Small intestine (tissue), 16 donors: ENCODE results near the gene TLK2. TPM values are rescaled to one million over a fixed set of nuclear protein-coding genes. Genes with fewer than 3 reads are reported as not detected.
A peak's percentile ranks its signal among the peaks of the same experiment; 100 is the strongest.
"Not testable (repeated sequence)": the region's sequence is repeated elsewhere in the genome, so short reads cannot be mapped to it uniquely, and the experiment has no call there.

Experiments used
- DNase-seq, 2 donors: peaks; one replicate each; pipeline versions ENCODE4 v3.0.0 to v3.0.0-alpha.2; 2013
- FAIRE-seq: peaks from 2 replicates; lab custom pipeline; 2012; peaks lifted over from hg19 to GRCh38; lab: Jason Lieb, UNC
- H3K27ac ChIP-seq, 3 donors: one replicate each; pipeline ENCODE4 v1.5.1; 2013; ENCODE audit warnings: low read length in 2 of 3, mild to moderate bottlenecking in 2 of 3, control low read depth in 1 of 3, inconsistent platforms in 1 of 3, low read depth in 1 of 3, moderate library complexity in 1 of 3
- H3K27me3 ChIP-seq, 3 donors: one replicate each; pipeline ENCODE4 v1.6.1; 2013; ENCODE audit warnings: low read length in 3 of 3, inconsistent platforms in 1 of 3; ENCODE audit not compliant: control insufficient read depth in 3 of 3, insufficient read depth in 3 of 3
- H3K36me3 ChIP-seq, 3 donors: one replicate each; pipeline ENCODE4 v1.6.1; 2013; ENCODE audit warnings: low read length in 3 of 3, inconsistent platforms in 1 of 3, low read depth in 1 of 3, mild to moderate bottlenecking in 1 of 3, moderate library complexity in 1 of 3; ENCODE audit not compliant: control insufficient read depth in 3 of 3, insufficient read depth in 2 of 3
- H3K4me1 ChIP-seq, 3 donors: one replicate each; pipeline ENCODE4 v1.6.1; 2013; ENCODE audit warnings: low read length in 2 of 3, inconsistent platforms in 1 of 3, low read depth in 1 of 3, mild to moderate bottlenecking in 1 of 3, moderate library complexity in 1 of 3; ENCODE audit not compliant: control insufficient read depth in 3 of 3, insufficient read depth in 2 of 3
- H3K4me3 ChIP-seq, 3 donors: one replicate each; pipeline ENCODE4 v1.5.1; 2013; ENCODE audit warnings: low read length in 3 of 3, control low read depth in 1 of 3, inconsistent platforms in 1 of 3, low read depth in 1 of 3, mild to moderate bottlenecking in 1 of 3, moderate library complexity in 1 of 3
- H3K9me3 ChIP-seq, 2 donors: one replicate each; pipeline ENCODE4 v1.6.1; 2013; ENCODE audit warnings: low read depth in 1 of 2, low read length in 1 of 2; ENCODE audit not compliant: control insufficient read depth in 2 of 2, insufficient read depth in 1 of 2
- WGBS, 3 donors: extraction: QIAGEN DNeasy Blood & Tissue Kit; methylation state at CpG; one replicate each; pipeline ENCODE4 v1.1.7; 2013; 5-methylcytosine and 5-hydroxymethylcytosine counted together
- long read RNA-seq, 10 donors: transcript quantifications; one replicate each; lab custom pipeline, GENCODE V29; 2026
- polyA plus RNA-seq, 4 donors: library from polyadenylated mRNA; stranded (reverse) in 3 of 4; unstranded in 1 of 4; fragments of 200-250 nt in 3 of 4; fragments of 120-200 nt in 1 of 4; gene quantifications; one replicate each; pipeline versions ENCODE4 v1.2.1 to v1.2.3, GENCODE V29; 2013
- donor health status: healthy with polysubstance abuse.
- donor health status: control.
- donor health status: control.
- donor health status: Bipolar disorder and iron deficiency.
- donor health status: healthy.

TLK2 gene
- polyA plus RNA-seq: 10 to 100 TPM; 13.0 to 30.8 (median 16.2) TPM
- long read RNA-seq, donor 1: 0 reads
- long read RNA-seq, donor 2, transcript TLK2-208 (1 exons, 3,536 nt): major isoform, 5 of 6 reads
- long read RNA-seq, donor 2, partial matches to known transcripts: 0 of 6 reads
- long read RNA-seq, donor 2, other reads (novel, unspliced or antisense): 0 of 6 reads
- long read RNA-seq, donor 3, transcript TLK2-208 (1 exons, 3,536 nt): major isoform, 14 of 14 reads
- long read RNA-seq, donor 3, partial matches to known transcripts: 0 of 14 reads
- long read RNA-seq, donor 3, other reads (novel, unspliced or antisense): 0 of 14 reads
- long read RNA-seq, donor 4, partial matches to known transcripts: 0 of 2 reads
- long read RNA-seq, donor 4, other reads (novel, unspliced or antisense): 0 of 2 reads
- long read RNA-seq, donor 5: 0 reads
- long read RNA-seq, donor 6, partial matches to known transcripts: 0 of 2 reads
- long read RNA-seq, donor 6, other reads (novel, unspliced or antisense): 0 of 2 reads
- long read RNA-seq, donor 7, transcript TLK2-208 (1 exons, 3,536 nt): major isoform, 11 of 19 reads
- long read RNA-seq, donor 7, partial matches to known transcripts: 6 of 19 reads
- long read RNA-seq, donor 7, other reads (novel, unspliced or antisense): 0 of 19 reads
- long read RNA-seq, donor 8: 0 reads
- long read RNA-seq, donor 9, transcript TLK2-208 (1 exons, 3,536 nt): major isoform, 5 of 5 reads
- long read RNA-seq, donor 9, partial matches to known transcripts: 0 of 5 reads
- long read RNA-seq, donor 9, other reads (novel, unspliced or antisense): 0 of 5 reads
- long read RNA-seq, donor 10, transcript TLK2-208 (1 exons, 3,536 nt): major isoform, 7 of 8 reads
- long read RNA-seq, donor 10, partial matches to known transcripts: 0 of 8 reads
- long read RNA-seq, donor 10, other reads (novel, unspliced or antisense): 0 of 8 reads

- peaks cover 0 to 6% (median 0%) of the 10 kb centered on the region in 3 donors for H3K36me3 ChIP-seq
- peaks cover 0 to 3% (median 0%) of the 10 kb centered on the region in 3 donors for H3K4me1 ChIP-seq
- peak within 1 kb of the TSS; percentile 70 to 92 (median 92) for H3K4me3 ChIP-seq
- WGBS, 3 donors: 0% methylated on average over 4 to 59 of the region's 59 CpGs
- H3K27ac ChIP-seq: peak within 1 kb of the TSS; percentile 76 to 93 (median 82)
- H3K27me3 ChIP-seq: no peaks in the 10 kb centered on the region
- DNase-seq (peak; percentile 65 to 85), FAIRE-seq (no peak)
- no peaks in the 10 kb centered on the region for H3K9me3 ChIP-seq
Observed at GRCh38 chr17:62478424-62478879, at the start of gene TLK2. Gene TLK2 (plus strand): TSS chr17:62478825. CDS start chr17:62481126, 2,301 bp downstream.

GRCh38 chr17:62435251-62435650 lies 43.4 kb upstream of the TLK2 start:
- H3K9me3 ChIP-seq: not testable (repeated sequence)
- 75 to 83% (median 83%) methylated on average over 4 of the region's 4 CpGs for WGBS, 3 donors

GRCh38 chr17:62441181-62441580 lies 37.4 kb upstream of the TLK2 start:
- H3K4me3 ChIP-seq, DNase-seq, H3K27ac ChIP-seq, H3K4me1 ChIP-seq, H3K27me3 ChIP-seq, FAIRE-seq, H3K9me3 ChIP-seq: not testable (repeated sequence)
- peaks cover 5 to 36% (median 6%) of the 10 kb centered on the region in 3 donors for H3K36me3 ChIP-seq
- 98 to 99% (median 99%) methylated on average over 6 of the region's 6 CpGs for WGBS, 3 donors

More at GRCh38 chr17:62435251-62435650, 43.4 kb upstream of the TLK2 start:
- peaks cover 0 to 15% (median 2%) of the 10 kb centered on the region in 3 donors for H3K36me3 ChIP-seq
- not testable (repeated sequence) for H3K27ac ChIP-seq, H3K4me1 ChIP-seq, H3K27me3 ChIP-seq, DNase-seq, H3K4me3 ChIP-seq, FAIRE-seq

- 88 to 100% (median 94%) methylated on average over 4 of the region's 4 CpGs for WGBS, 3 donors
- no peak for FAIRE-seq
- Histone ChIP-seq H3K4me3 (no peak overlapping the region), H3K27me3 (no peaks in the 10 kb centered on the region), H3K9me3 (no peaks in the 10 kb centered on the region), H3K4me1 (no peaks in the 10 kb centered on the region), H3K27ac (no peak overlapping the region), H3K36me3 (peaks cover 10 to 48% (median 16%) of the 10 kb centered on the region in 3 donors)
- no peak for DNase-seq
Observed at GRCh38 chr17:62444063-62444462, 34.6 kb upstream of the TLK2 start.

- H3K9me3 ChIP-seq, H3K27me3 ChIP-seq, H3K4me3 ChIP-seq, FAIRE-seq, H3K27ac ChIP-seq, H3K4me1 ChIP-seq, DNase-seq: not testable (repeated sequence)
- peaks cover 10 to 44% (median 16%) of the 10 kb centered on the region in 3 donors for H3K36me3 ChIP-seq
- WGBS, 3 donors: 85 to 92% (median 88%) methylated on average over 4 of the region's 4 CpGs
Observed at GRCh38 chr17:62445791-62446190, 32.8 kb upstream of the TLK2 start.

- not testable (repeated sequence) for H3K9me3 ChIP-seq, DNase-seq, H3K27ac ChIP-seq, H3K27me3 ChIP-seq, H3K4me1 ChIP-seq, FAIRE-seq, H3K4me3 ChIP-seq
- 87 to 95% (median 92%) methylated on average over 4 of the region's 4 CpGs for WGBS, 3 donors
- peaks cover 5 to 13% (median 11%) of the 10 kb centered on the region in 3 donors for H3K36me3 ChIP-seq
Observed at GRCh38 chr17:62452195-62452594, 26.4 kb upstream of the TLK2 start.

GRCh38 chr17:62453041-62453440 lies 25.6 kb upstream of the TLK2 start:
- not testable (repeated sequence) for H3K4me3 ChIP-seq, H3K27me3 ChIP-seq, H3K27ac ChIP-seq, FAIRE-seq, DNase-seq, H3K4me1 ChIP-seq, H3K9me3 ChIP-seq, H3K36me3 ChIP-seq
- WGBS, 3 donors: 75 to 84% (median 83%) methylated on average over 5 of the region's 5 CpGs

- not testable (repeated sequence) for H3K4me3 ChIP-seq, H3K9me3 ChIP-seq, H3K36me3 ChIP-seq, FAIRE-seq, H3K4me1 ChIP-seq, DNase-seq, H3K27me3 ChIP-seq
- WGBS, 3 donors: 71 to 73% (median 72%) methylated on average over 4 of the region's 4 CpGs
- peak overlapping the region in 1 of 3 donors; percentile 49 for H3K27ac ChIP-seq
Observed at GRCh38 chr17:62453656-62454055, 25.0 kb upstream of the TLK2 start.
